Measurements from ENCODE around the gene CRYGS.
"Not testable (repeated sequence)": the region's sequence is repeated elsewhere in the genome, so short reads cannot be mapped to it uniquely, and the experiment has no call there.

CRYGS gene

DNA sequence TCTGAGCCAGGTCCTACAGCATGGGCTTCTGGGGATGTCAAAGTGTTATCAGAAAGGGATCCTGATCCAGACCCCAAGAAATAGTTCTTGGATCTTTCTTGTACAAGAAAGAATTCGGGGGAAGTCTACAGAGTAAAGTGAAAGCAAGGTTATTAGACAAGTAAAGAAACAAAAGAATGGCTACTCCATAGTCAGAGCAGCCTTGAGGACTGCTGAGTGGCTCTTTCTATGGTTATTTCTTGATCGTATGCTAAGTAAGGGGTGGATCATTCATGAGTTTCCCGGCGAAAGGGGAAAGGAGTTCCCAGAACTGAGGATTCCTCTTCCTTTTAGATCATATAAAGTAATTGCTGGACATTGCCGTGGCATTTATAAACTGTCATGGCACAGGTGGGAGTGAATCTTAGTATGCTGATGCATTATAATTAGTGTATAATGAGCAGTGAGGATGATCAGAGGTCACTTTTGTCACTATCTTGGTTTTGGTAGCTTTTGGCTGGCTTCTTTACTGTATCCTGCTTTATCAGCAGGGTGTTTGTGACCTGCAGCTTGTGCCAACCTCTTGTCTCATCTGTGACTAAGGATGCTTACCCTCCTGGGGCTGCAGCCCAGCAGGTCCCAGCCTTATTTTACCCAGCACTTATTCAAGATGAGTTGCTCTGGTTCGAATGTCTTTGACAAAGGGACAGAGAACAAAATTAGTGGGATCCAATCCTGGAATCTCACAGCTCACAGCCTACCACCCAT is 41.0 kb downstream of the CRYGS start:
- H3K27me3 ChIP-seq (replicated peaks; ENCODE audit: control insufficient read depth, insufficient read depth, low read length), result peaks cover 47% of the 10 kb centered on the region
- H3K36me3 ChIP-seq (ENCODE audit: control insufficient read depth, insufficient read depth, low read length, severe bottlenecking), result no peaks in the 10 kb centered on the region
- no peak for DNase-seq (ENCODE audit: low read depth)
- H3K4me1 ChIP-seq (ENCODE audit: control insufficient read depth, insufficient read depth, low read length), result peaks cover 5% of the 10 kb centered on the region
- peaks cover 8% of the 10 kb centered on the region for H3K9me3 ChIP-seq (ENCODE audit: control insufficient read depth, low read length)
- peak overlapping the region; percentile 5 for H3K4me3 ChIP-seq (ENCODE audit: low read length)
- no peak overlapping the region for H3K9ac ChIP-seq (ENCODE audit: low read length)

DNA sequence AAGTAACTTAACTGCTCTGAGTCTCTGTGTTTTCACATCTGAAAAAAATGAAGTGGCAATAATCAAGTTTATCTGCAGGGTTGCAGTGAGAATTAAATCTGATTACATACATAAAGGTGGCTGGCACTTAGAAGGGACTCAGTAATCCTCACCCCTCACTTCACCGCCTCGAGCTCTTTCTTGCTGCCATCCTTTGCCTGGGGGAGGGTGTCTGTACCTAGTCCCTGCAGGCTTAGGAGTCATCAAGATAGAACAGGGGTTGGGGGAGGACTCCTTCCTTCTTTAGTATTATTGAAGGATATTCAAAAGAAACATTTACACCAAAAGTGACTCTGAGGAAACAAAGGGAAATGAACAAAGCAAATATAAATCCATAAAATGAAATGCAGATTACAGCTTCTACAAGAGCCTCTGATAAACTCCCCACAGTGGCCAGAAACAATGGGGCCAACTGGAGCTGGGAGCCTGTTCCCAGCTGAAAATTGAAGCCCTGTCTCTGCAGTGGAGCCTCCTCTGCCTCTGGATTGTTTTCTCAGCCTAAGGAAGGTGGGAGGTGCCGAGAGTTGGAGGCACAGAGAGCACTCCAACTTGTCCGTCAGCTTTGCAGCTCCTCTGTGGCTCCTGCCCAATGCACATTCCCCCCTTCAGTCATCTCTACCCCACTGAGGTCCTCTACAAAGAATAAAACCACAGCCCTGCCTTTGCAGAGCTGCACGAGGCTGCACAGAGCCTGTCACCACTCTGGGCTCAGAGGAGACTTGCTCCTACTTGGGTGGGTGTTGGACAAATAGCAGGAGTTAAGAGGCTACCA is 41.8 kb downstream of the CRYGS start:
- no peak for DNase-seq (ENCODE audit: low read depth)
- H3K36me3 ChIP-seq (ENCODE audit: control insufficient read depth, insufficient read depth, low read length, severe bottlenecking), result no peaks in the 10 kb centered on the region
- peaks cover 50% of the 10 kb centered on the region for H3K27me3 ChIP-seq (replicated peaks; ENCODE audit: control insufficient read depth, insufficient read depth, low read length)
- no peak overlapping the region for H3K9ac ChIP-seq (ENCODE audit: low read length)
- peak overlapping the region; percentile 5 for H3K4me3 ChIP-seq (ENCODE audit: low read length)
- H3K9me3 ChIP-seq (ENCODE audit: control insufficient read depth, low read length), result peaks cover 8% of the 10 kb centered on the region
- H3K4me1 ChIP-seq (ENCODE audit: control insufficient read depth, insufficient read depth, low read length), result peaks cover 5% of the 10 kb centered on the region

DNA sequence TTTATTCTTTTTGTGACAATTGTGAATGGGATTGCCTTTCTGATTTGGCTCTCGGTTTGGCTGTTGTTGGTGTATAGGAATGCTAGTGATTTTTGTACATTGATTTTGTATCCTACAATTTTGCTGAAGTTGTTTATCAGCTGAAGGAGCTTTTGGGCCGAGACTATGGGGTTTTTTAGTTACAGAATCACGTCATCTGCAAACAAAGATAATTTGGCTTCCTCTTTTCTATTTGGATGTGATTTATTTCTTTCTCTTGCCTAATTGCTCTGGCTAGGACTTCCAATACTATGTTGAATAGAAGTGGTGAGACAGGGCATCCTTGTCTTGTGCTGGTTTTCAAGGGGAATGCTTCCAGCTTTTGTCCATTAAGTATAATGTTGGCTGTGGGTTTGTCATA is 44.2 kb downstream of the CRYGS start:
- DNase-seq (ENCODE audit: low read depth); H3K9me3 ChIP-seq (ENCODE audit: control insufficient read depth, low read length); H3K4me1 ChIP-seq (ENCODE audit: control insufficient read depth, insufficient read depth, low read length); H3K9ac ChIP-seq (ENCODE audit: low read length); H3K36me3 ChIP-seq (ENCODE audit: control insufficient read depth, insufficient read depth, low read length, severe bottlenecking); H3K4me3 ChIP-seq (ENCODE audit: low read length): not testable (repeated sequence)
- H3K27me3 ChIP-seq (replicated peaks; ENCODE audit: control insufficient read depth, insufficient read depth, low read length), result peaks cover 42% of the 10 kb centered on the region

DNA sequence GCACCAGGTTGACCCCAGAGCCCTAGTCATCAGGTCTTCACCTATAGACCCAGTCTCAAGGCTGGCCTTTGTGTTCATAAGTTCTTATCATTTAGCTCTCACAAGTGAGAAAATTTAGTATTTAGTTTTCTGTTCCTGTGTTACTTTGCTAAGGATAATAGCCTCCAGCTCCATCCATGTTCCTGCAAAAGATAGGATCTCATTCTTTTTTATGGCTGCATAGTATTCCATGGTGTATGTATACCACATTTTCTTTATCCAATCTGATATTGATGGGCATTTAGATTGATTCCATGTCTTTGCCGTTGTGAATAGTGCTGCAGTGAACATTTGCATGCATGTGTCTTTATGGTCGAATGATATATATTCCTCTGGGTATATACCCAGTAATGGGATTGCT is 46.2 kb downstream of the CRYGS start:
- H3K9ac ChIP-seq (ENCODE audit: low read length); H3K9me3 ChIP-seq (ENCODE audit: control insufficient read depth, low read length); DNase-seq (ENCODE audit: low read depth); H3K36me3 ChIP-seq (ENCODE audit: control insufficient read depth, insufficient read depth, low read length, severe bottlenecking); H3K4me3 ChIP-seq (ENCODE audit: low read length); H3K4me1 ChIP-seq (ENCODE audit: control insufficient read depth, insufficient read depth, low read length): not testable (repeated sequence)
- peaks cover 37% of the 10 kb centered on the region for H3K27me3 ChIP-seq (replicated peaks; ENCODE audit: control insufficient read depth, insufficient read depth, low read length)

DNA sequence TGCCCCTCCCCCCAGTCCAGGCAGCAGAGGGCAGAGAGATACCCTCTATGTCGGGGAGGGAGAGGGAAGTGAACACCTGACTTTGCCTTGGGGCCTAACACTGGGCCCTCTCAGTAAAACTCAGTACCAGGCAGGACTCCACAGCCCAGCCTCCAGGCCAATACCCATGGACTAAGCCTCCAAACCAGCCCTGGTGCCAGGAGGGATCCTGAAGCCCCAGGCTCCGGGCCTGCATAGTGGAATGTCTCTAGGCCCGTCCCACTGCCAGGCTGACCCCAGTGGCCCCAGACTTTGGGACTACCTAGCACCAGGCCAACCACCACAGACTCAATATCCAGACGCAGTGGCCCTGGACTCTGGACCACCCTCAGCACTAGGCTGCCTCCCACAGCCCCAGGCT is 46.6 kb downstream of the CRYGS start:
- peaks cover 8% of the 10 kb centered on the region for H3K9me3 ChIP-seq (ENCODE audit: control insufficient read depth, low read length)
- H3K4me1 ChIP-seq (ENCODE audit: control insufficient read depth, insufficient read depth, low read length), result peaks cover 9% of the 10 kb centered on the region
- no peaks in the 10 kb centered on the region for H3K36me3 ChIP-seq (ENCODE audit: control insufficient read depth, insufficient read depth, low read length, severe bottlenecking)
- no peak overlapping the region for H3K4me3 ChIP-seq (ENCODE audit: low read length)
- H3K27me3 ChIP-seq (replicated peaks; ENCODE audit: control insufficient read depth, insufficient read depth, low read length), result peaks cover 34% of the 10 kb centered on the region
- DNase-seq (ENCODE audit: low read depth), result no peak
- no peak overlapping the region for H3K9ac ChIP-seq (ENCODE audit: low read length)

DNA sequence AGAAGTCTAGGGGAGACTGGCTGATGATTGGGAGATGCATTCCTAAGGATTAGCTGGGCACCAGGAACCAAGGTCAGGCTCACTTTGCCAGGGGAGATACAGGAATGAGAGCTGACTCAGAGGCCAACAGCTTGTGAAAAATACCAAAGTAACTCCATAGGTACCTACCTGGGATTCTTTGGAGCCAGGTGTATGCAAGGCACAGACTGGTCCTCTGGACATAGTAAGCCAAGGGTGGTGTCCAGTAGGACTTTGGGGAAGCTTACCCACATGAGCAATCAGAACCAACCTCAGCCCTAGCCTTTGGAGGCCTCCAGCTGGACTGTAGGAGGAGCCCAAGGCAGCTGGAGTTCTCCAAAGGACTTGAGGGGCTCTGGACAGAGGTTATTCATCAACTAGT is 47.5 kb downstream of the CRYGS start:
- H3K4me1 ChIP-seq (ENCODE audit: control insufficient read depth, insufficient read depth, low read length), result peaks cover 14% of the 10 kb centered on the region
- no peaks in the 10 kb centered on the region for H3K36me3 ChIP-seq (ENCODE audit: control insufficient read depth, insufficient read depth, low read length, severe bottlenecking)
- no peak for DNase-seq (ENCODE audit: low read depth)
- peaks cover 8% of the 10 kb centered on the region for H3K9me3 ChIP-seq (ENCODE audit: control insufficient read depth, low read length)
- H3K9ac ChIP-seq (ENCODE audit: low read length), result no peak overlapping the region
- no peak overlapping the region for H3K4me3 ChIP-seq (ENCODE audit: low read length)
- H3K27me3 ChIP-seq (replicated peaks; ENCODE audit: control insufficient read depth, insufficient read depth, low read length), result peaks cover 26% of the 10 kb centered on the region

DNA sequence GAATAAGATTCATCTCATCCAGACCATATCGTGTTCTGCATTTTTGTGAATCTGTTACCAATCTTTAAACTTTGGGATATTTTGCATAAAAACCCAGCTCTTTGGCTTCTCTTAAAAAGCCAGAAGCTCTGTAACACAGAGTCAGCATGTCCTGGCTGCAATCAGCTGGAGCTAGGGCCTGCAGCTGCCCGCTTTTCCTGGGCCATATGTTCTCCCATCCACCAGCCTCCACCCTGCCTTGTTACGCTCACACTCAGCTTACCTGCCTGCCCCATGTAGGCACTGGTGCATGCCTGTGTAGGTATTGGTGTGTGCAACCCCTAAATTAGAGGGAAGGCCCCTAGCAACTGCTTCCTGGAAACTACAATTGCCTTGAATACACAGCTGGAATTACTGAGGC is 48.2 kb downstream of the CRYGS start:
- H3K27me3 ChIP-seq (replicated peaks; ENCODE audit: control insufficient read depth, insufficient read depth, low read length), result peaks cover 22% of the 10 kb centered on the region
- no peak overlapping the region for H3K9ac ChIP-seq (ENCODE audit: low read length)
- no peaks in the 10 kb centered on the region for H3K36me3 ChIP-seq (ENCODE audit: control insufficient read depth, insufficient read depth, low read length, severe bottlenecking)
- H3K4me3 ChIP-seq (ENCODE audit: low read length), result no peak overlapping the region
- H3K9me3 ChIP-seq (ENCODE audit: control insufficient read depth, low read length), result peaks cover 8% of the 10 kb centered on the region
- peaks cover 14% of the 10 kb centered on the region for H3K4me1 ChIP-seq (ENCODE audit: control insufficient read depth, insufficient read depth, low read length)
- no peak for DNase-seq (ENCODE audit: low read depth)

DNA sequence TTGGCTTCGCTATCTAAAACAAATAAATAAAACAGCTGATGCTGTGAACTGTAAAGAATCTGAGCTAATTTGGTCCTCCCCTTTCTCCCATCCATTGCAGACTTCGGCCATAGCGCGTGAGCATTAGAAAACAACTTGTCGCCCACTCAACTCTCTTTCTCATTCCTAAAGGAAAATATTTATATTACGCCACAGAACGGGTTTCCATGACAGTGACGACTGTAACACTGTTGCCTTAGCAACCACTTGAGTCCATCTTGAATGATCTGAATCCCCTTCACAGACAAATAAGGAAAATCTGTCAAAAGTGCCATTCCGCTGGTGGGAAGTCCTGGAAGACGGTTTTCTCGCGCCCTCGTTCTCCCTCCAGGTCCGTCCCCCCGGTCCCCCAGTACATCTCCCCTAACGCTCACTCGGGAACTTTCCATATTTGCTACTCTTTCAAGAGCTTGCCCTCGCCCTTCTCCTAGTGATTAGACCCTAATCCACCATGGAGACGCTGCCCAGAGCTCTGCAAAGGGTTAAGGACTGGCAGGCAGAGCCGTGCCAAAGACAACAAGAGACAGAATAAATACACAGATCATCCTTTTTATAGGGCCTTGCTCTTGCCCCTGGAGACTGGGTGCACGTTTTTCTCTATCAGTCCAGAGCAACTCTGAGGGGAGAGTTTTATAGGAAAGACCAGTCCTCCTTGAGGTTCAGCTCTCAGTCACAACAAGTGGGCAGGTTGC is 50.5 kb downstream of the CRYGS start:
- Histone ChIP-seq H3K9me3 (ENCODE audit: control insufficient read depth, low read length) (no peaks in the 10 kb centered on the region), H3K36me3 (ENCODE audit: control insufficient read depth, insufficient read depth, low read length, severe bottlenecking) (no peaks in the 10 kb centered on the region), H3K27me3 (replicated peaks; ENCODE audit: control insufficient read depth, insufficient read depth, low read length) (peaks cover 19% of the 10 kb centered on the region), H3K9ac (ENCODE audit: low read length) (no peak overlapping the region), H3K4me1 (ENCODE audit: control insufficient read depth, insufficient read depth, low read length) (peaks cover 25% of the 10 kb centered on the region), H3K4me3 (ENCODE audit: low read length) (no peak overlapping the region)
- DNase-seq (ENCODE audit: low read depth), result no peak

DNA sequence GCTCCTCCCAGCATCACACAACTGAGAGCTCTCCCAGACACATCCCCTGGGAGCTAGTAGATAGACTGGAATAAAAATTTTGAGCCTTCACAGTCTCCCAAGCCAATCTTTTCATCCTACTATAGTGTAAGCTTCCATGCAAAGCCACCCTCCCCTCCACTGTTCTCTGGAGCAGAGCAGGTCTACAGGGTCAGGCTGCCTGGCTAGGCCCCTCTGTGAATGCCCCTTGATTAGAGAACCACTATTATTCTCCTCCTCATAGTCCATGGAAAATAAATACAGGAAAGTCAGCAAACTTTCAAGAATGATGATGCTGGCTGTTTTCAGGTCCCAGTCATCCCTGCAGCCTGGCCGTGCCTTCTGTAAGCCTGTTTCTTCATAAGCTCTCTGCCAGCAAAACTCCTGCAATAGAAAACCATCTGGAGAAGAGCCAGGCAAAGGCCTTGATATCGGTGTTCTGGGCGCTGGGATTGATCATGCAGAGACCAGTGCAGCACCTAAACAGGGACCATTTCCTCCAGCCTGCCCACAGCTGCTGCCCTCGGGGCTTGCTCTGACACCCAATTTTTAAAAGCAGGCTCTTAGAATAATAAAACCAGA is 51.7 kb downstream of the CRYGS start:
- DNase-seq (ENCODE audit: low read depth), result peak; percentile 36

DNA sequence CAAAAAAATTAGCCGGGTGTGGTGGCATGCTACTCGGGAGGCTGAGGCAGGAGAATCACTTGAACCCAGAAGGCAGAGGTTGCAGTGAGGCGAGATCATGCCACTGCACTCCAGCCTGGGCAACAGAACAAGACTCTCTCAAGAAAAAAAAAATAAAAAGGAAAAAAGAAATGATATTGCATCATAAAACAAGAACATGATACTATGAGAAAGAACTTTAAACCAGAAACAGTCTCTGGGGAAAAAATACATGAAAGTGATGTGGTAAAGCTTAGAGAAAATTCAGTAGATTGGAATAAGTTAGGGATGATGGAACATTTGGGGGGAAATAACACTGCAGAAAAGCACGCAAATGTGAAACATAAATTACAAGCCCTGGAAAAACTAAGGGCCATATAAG is 54.7 kb downstream of the CRYGS start:
- H3K27me3 ChIP-seq (replicated peaks; ENCODE audit: control insufficient read depth, insufficient read depth, low read length), result peaks cover 13% of the 10 kb centered on the region
- peak; percentile 34 for DNase-seq (ENCODE audit: low read depth)
- no peaks in the 10 kb centered on the region for H3K9me3 ChIP-seq (ENCODE audit: control insufficient read depth, low read length)
- no peak overlapping the region for H3K9ac ChIP-seq (ENCODE audit: low read length)
- peaks cover 16% of the 10 kb centered on the region for H3K4me1 ChIP-seq (ENCODE audit: control insufficient read depth, insufficient read depth, low read length)
- H3K36me3 ChIP-seq (ENCODE audit: control insufficient read depth, insufficient read depth, low read length, severe bottlenecking), result no peaks in the 10 kb centered on the region
- no peak overlapping the region for H3K4me3 ChIP-seq (ENCODE audit: low read length)

More for the DNA sequence above, 51.7 kb downstream of the CRYGS start:
- Histone ChIP-seq H3K9ac (ENCODE audit: low read length) (no peak overlapping the region), H3K4me1 (ENCODE audit: control insufficient read depth, insufficient read depth, low read length) (peaks cover 25% of the 10 kb centered on the region), H3K4me3 (ENCODE audit: low read length) (no peak overlapping the region), H3K9me3 (ENCODE audit: control insufficient read depth, low read length) (no peaks in the 10 kb centered on the region), H3K36me3 (ENCODE audit: control insufficient read depth, insufficient read depth, low read length, severe bottlenecking) (no peaks in the 10 kb centered on the region), H3K27me3 (replicated peaks; ENCODE audit: control insufficient read depth, insufficient read depth, low read length) (peaks cover 18% of the 10 kb centered on the region)
